Measurements from ENCODE around the gene CLTA.

GRCh38 chr9:36211510-36211909 lies 20.8 kb downstream of the CLTA start:
- TF ChIP-seq, protein P1, sequence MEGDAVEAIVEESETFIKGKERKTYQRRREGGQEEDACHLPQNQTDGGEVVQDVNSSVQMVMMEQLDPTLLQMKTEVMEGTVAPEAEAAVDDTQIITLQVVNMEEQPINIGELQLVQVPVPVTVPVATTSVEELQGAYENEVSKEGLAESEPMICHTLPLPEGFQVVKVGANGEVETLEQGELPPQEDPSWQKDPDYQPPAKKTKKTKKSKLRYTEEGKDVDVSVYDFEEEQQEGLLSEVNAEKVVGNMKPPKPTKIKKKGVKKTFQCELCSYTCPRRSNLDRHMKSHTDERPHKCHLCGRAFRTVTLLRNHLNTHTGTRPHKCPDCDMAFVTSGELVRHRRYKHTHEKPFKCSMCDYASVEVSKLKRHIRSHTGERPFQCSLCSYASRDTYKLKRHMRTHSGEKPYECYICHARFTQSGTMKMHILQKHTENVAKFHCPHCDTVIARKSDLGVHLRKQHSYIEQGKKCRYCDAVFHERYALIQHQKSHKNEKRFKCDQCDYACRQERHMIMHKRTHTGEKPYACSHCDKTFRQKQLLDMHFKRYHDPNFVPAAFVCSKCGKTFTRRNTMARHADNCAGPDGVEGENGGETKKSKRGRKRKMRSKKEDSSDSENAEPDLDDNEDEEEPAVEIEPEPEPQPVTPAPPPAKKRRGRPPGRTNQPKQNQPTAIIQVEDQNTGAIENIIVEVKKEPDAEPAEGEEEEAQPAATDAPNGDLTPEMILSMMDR (IDR thresholded peaks at IDR 0.05; ENCODE audit: extremely low read depth in 1 of 2, insufficient read depth in 1 of 2, low read depth in 1 of 2, low read length in 2 of 2): no peak
- TF ChIP-seq MAX (IDR thresholded peaks at IDR 0.05; ENCODE audit: insufficient read depth, insufficient read length): no peak

Measured in endothelial cell of umbilical vein (primary cell).